LNCaP clone FGC (cell line): ENCODE measurements around the gene MBOAT7.

Source experiments
- DNase-seq: peaks from one replicate; pipeline ENCODE4 v3.0.0-alpha.2; 2011; ENCODE audit warnings: low read depth
- H3K4me3 ChIP-seq: 2 replicates; pipeline ENCODE4 v1.5.1; 2011; ENCODE audit warnings: mild to moderate bottlenecking, low read depth, low read length, control low read depth
- CTCF ChIP-seq: IDR thresholded peaks from 2 replicates; pipeline ENCODE4 v1.5.1; 2012; ENCODE audit warnings: mild to moderate bottlenecking; ENCODE audit not compliant: control insufficient read depth, insufficient read depth; ENCODE audit errors: extremely low read depth

The MBOAT7 gene

GRCh38 chr19:54193011-54193410 lies 3.6 kb upstream of the MBOAT7 start:
- H3K4me3 ChIP-seq: no peak overlapping the region
- TF ChIP-seq CTCF: no peak
- DNase-seq: no peak

- no peak for DNase-seq
- TF ChIP-seq CTCF: no peak
- peak overlapping the region; percentile 83 for H3K4me3 ChIP-seq
Measured at GRCh38 chr19:54191811-54192453, 2.6 kb upstream of the MBOAT7 start.

- TF ChIP-seq CTCF: no peak
- H3K4me3 ChIP-seq: peak within 1 kb of the TSS; percentile 83
- DNase-seq: no peak
Measured at GRCh38 chr19:54191011-54191810, 1.8 kb upstream of the MBOAT7 start, which contains the start of gene TSEN34. Gene TSEN34, plus strand, starts transcription at chr19:54191308. Its CDS starts 57 bp downstream, at chr19:54191365.

- peak; percentile 99 for DNase-seq
- TF ChIP-seq CTCF: no peak
- peak overlapping the region; percentile 83 for H3K4me3 ChIP-seq
Measured at GRCh38 chr19:54190503-54191010, 1.2 kb upstream of the MBOAT7 start.

- TF ChIP-seq CTCF: no peak
- peak overlapping the region; percentile 89 for H3K4me3 ChIP-seq
- DNase-seq: peak; percentile 99
Measured at GRCh38 chr19:54189735-54190502, 539 bp upstream of the MBOAT7 start.

- H3K4me3 ChIP-seq: peak overlapping the region; percentile 89
- DNase-seq: no peak
- TF ChIP-seq CTCF: no peak
Measured at GRCh38 chr19:54188215-54188871, 1.0 kb downstream of the MBOAT7 start.
